ENCODE data around the gene AGRN.
A peak's percentile ranks its signal among the peaks of the same experiment; 100 is the strongest.
"Not testable (repeated sequence)": the region's sequence is repeated elsewhere in the genome, so short reads cannot be mapped to it uniquely, and the experiment has no call there.

The AGRN gene

DNA sequence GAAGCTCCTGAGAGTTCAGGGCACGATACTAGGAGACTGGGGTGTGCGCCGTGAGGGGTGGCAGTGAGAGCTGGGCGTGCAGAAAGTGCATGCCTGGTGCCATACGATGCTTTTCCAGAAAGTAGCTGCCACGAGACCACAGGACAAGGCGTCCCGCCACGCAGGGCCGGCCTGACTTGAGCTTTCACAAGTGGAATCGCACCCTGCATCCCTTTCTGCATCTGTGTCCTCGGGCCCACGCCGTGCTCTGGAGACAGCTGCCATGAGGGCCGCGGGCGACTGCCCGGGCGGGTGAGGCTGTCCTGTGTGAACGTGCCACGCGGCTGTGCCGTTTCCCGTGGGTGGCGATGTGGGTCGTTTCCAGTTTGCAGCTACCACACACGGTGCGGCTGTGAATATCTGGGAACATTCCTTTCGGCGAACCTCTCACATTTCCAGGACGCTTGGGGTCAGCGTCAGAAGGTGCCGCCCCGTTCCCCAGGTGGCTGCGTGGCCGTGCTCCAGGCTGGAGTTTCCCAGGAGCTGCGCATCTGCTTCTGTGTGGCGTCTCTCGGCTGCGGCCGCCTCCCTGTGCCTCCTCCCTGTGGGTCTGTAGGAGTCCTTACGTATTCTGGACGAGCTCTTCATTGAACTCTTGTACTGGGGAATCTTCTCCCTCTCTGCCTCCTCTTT, 37.0 kb upstream of the AGRN start:
- DNase-seq: no peak

DNA sequence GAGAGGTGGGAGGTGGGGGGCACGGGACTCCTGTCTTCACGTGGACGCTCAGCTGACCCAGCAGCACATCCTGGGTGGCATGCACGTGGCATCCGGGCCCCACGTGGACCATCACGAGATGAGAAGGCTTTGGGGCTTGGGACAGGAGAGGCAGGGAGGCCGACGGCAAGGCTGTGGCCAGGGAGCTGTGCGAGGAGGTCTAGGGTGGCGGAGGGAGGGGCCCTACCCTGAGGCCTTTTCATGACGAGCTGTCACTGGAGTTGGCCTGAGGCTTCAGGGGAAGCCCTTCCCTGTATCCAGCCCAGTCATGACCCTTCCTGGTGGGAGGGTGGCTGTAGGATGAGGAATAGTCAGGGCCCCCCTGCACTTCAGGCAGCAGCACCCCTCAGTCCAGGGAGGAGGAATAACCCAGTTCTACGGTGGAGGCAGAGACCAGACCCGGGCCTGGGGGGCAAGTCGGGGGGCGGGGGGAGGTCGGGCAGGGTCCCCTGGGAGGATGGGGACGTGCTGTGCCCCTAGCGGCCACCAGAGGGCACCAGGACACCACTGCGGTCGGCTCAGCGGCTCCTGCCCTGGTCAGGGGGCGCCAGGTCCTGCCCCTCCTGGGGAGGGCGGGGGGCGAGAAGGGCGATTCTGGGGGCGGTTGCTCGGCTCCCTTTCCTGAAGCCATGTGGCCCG, 36.0 kb upstream of the AGRN start:
- peak; percentile 64 for DNase-seq

DNA sequence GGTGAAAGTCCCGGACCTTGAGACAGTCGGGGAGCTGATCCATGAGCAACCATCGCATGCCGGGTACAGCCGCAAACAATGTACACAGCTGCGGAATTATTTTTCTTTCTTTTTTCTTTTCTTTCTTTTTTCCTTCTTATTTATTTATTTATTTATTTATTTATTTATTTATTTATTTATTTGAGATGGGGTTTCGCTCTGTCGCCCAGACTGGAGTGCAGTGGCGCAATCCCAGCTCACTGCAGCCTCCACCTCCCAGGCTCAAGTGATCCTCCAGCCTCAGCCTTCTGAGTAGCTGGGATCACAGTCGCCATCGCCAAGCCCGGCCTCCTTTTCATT, 35.5 kb upstream of the AGRN start:
- DNase-seq: no peak

DNA sequence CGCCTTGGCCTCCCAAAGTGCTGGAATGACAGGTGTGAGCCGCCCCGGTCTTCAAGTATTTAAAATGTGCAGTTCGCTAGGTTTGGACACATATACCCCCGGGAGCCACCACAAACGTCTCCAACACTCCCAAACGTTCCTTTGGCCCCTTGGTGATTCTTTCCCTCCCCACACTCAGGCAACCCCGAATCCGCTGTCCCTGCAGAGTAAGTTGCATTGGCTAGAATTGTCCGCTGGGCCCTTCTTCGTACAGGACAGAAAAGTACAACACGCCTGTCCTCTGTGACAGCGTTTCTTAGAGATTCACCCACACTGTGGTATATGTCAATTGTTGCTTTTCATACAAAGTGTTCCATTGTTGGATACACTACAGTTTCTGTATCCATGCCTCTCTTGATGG, 34.8 kb upstream of the AGRN start:
- DNase-seq: no peak

DNA sequence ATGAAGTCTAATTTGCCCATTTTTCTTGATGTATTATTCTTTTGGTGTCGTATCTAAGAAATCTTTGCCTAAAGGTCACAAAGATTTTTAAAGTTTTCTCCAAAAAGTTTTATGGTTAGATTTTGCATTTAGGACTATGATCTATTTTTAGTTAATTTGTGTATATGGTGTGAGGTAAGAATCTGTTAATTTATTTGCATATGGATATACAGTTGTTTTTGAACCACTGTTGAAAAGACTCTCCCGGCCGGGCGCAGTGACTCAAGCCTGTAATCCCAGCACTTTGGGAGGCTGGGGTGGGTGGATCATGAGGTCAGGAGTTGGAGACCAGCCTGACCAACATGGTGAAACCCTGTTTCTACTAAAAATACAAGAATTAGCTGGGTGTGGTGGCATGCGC, 31.9 kb upstream of the AGRN start:
- not testable (repeated sequence) for DNase-seq

DNA sequence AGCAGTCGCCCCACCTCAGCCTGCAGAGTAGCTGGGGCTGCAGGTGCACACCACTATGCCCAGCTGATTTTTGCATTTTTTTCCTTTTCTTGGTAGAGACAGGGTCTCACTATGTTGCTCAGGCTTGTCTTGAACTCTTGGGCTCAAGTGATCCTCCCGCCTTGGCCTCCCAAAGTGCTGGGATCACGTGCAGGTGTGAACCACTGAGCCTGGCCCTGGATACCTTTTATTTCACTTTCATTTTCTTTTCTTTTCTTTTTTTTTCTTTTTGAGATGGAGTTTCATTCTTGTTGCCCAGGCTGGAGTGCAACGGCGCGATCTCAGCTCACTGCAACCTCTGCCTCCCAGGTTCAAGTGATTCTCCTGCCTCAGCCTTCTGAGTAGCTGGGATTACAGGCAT, 28.6 kb upstream of the AGRN start:
- DNase-seq: not testable (repeated sequence)

DNA sequence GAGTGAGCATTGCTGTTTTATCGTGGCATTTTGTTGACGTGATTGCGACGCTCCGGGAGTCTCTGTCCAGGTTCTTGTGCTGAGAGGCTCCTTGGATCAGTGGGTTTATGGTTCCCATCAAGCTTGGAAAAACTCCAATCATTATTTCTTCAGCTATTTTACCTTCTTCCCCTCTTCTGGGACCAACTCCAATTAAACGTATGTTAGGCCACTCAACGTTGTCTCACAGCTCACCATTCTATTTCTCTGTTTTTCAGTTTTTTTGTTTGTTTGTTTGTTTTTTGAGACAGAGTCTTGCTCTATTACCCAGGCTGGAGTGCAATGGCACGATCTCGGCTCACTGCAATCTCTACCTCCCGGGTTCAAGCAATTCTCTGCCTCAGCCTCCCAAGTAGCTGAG, 28.0 kb upstream of the AGRN start:
- DNase-seq: no peak

DNA sequence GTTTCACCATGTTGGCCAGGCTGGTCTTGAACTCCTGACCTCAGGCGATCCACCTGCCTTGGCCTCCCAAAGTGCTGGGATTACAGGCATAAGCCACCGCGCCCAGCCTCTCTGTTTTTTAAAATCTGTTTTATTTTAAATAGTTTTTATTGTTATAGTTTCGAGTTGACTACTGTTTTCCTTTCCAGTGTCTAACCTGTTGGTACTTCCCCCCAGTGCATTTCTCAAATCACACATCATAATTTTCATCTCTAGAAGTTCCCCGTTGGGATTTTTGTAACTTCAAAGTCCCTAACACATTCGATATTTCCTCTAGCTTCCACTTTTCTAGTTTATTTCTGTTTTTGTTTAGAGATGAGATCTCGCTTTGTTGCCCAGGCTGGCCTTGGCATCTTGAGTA, 27.6 kb upstream of the AGRN start:
- DNase-seq: no peak

DNA sequence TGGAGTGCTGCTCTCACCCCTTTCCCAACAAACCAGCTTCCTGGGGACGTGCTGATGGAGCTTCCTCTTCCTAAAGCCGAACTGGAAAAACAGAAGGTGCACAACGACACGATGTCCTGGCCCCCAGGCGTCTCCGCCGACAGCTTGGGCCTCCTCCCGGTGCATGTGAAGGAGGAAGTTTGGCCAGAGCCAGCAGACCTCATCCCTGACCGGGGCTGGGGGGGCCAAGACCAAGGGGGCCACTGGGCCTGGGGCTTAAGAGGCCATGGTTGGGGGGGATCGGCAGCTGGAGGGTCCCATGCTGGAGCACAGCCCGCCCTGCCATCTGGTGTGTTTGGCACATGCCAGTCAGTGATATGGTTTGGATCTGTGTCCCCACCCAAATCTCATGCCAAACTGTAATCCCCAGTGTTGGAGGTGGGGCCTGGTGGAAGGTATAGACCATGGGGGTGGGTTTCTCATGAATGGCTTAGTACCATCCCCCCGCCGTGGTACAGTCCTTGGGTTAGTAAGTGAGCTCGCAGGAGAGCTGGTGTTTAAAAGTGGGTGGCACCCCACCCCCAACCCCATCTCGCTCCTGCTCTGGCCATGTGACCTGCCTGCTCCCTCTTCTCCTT, 26.4 kb upstream of the AGRN start:
- no peak for DNase-seq

DNA sequence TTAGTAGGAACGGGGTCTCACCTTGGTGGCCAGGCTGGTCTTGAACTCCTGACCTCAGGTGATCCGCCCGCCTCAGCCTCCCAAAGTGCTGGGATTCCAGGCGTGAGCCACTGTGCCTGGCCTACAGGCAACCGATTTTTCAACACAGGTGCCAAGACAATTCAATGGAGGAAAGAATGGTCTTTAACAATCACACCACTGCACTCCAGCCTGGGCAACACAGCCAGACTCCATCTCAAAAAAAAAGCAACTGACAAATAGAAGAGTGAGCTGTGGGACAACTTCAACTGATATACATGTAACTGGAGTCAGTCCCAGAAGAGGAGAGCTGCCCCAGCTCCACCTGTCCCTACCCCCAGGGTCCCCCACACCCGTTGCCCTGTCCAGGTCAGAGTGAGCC, 25.4 kb upstream of the AGRN start:
- DNase-seq: not testable (repeated sequence)

DNA sequence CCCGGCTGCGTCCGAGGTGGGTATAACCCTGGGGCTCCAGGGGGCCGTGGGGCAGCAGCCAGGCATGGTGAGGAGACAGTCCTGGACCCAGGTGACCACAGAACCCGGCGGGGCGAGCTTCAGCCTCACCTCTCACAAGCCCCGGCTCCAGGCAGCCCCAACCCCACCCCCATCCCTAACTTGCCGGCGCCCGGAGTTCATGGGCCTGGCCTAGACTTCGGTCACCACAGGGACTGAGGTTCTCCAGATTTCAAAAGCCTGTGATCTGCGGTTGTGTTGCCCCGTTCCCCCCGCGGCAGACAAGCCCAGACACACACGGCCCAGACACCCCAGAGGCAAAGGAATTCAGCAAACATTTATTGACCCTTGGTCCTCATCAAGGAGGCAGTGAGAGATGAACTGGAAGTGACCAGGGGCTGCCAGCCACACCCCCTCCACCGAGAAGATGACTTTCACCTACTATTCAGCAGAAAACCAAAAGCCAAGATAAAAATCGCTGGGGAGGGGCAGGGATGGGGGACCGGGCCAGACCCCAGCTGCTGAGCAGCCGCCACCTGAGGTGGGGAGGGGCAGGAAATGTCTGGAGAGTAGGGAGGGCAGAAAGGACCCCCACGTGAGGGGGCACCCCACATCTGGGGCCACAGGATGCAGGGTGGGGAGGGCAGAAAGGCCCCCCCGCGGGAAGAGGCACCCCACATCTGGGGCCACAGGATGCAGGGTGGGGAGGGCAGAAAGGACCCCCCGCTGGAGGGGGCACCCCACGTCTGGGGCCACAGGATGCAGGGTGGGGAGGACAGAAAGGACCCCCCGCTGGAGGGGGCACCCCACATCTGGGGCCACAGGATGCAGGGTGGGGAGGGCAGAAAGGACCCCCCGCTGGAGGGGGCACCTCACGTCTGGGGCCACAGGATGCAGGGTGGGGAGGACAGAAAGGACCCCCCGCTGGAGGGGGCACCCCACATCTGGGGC, 24.0 kb upstream of the AGRN start:
- DNase-seq: no peak

DNA sequence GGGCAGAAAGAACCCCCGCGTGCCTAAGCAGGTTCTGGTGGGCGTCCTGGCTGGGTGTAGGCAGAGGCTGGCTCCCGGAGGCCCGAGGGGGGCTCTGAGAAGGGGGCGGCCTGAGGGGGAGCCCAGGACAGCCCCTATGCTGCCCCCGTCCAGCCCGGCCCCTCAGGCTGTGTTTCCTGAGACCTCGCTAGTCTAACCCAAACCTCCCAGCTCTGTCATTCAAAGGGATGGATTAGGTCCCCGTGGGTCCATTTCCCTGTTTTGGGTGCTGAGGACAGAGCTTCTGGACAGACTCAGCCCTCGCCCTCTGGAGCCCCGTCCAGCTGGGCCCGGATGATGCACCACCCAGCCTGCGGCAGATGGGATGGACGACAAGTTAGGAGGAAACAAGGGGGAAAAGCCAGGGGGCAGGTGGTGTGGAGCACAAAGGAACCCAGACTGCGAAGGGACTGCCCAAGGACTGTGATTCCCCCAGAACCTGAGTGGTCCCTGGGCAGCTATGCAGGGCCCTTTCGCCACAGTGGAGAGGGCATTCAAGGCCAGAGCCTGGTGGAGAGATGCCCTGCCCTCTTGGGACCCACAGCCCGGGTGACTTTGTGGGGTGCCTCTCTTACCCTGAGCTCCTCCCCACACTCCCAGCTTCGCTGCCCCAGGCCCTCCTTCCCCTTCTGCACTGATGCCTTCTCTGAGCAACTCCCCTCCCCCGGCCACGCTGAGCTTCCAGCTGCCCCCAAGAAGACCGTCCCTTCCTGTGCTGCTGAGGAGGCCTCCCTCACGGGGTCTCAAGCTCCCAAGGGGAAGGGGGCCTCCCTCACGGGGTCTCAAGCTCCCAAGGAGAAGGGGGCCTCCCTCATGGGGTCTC, 22.8 kb upstream of the AGRN start:
- no peak for DNase-seq

DNA sequence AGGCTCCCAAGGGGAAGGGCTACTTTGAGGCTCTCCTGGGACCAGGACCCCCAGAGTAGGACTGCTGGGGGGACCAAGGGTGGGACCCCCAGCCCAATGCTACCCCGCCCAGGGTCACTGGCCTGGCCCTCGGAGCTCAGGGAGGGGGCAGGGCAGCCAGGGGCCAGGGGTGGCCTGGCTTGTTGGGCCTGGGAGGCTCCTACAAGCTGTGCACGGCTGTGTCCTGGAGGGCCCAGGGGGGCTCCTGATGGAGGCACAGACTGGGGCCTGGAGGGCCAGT, 22.3 kb upstream of the AGRN start:
- no peak for DNase-seq

DNA sequence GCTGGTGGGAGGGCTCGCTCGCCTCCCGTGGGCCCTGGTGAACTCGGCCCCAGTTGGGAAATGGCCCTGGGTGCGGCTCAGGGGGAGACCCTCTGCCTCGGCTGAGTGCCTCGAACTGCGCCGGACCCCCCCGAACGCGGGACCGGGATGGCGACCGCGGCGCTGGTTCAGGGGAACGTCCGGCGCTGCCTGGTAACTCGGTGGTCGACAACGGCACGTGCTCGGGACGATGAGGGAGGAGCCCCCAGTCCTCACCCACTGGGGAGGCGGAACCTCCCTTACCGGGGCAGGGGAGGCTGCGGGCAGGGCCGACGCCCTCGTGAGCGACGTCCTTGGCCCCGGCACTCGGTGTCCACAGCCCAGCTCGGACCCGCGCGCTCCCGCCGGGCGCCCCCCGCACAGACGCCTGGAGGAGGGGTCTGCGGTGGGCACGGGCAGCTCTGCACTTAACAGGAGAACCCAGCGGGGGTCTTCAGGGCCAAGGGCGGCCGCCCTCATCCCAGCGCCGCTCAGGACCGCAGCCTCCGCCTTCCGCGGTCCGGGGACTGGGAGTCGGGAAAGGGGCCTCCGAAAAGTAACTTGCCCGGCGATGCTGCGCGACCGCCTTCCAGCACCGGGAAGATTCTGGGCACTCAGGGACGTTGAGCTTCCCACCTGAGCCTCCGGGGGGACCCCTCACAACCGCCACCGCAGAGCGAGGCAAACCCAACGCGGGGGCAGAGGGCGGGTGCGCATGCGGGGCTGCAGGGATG, 21.8 kb upstream of the AGRN start:
- no peak for DNase-seq

DNA sequence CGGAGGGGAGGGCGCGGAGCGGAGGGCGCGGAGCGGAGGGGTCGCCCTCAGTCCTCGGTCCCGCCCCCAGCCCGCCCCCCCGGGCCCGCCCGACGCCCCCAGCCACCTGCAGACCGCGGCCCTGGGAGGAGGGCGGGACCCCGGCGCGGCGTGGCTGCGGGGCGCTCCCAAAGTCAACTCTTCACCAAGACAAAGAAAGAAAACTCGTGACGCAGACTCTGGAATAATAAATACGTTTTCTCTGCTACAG, 21.2 kb upstream of the AGRN start:
- no peak for DNase-seq

DNA sequence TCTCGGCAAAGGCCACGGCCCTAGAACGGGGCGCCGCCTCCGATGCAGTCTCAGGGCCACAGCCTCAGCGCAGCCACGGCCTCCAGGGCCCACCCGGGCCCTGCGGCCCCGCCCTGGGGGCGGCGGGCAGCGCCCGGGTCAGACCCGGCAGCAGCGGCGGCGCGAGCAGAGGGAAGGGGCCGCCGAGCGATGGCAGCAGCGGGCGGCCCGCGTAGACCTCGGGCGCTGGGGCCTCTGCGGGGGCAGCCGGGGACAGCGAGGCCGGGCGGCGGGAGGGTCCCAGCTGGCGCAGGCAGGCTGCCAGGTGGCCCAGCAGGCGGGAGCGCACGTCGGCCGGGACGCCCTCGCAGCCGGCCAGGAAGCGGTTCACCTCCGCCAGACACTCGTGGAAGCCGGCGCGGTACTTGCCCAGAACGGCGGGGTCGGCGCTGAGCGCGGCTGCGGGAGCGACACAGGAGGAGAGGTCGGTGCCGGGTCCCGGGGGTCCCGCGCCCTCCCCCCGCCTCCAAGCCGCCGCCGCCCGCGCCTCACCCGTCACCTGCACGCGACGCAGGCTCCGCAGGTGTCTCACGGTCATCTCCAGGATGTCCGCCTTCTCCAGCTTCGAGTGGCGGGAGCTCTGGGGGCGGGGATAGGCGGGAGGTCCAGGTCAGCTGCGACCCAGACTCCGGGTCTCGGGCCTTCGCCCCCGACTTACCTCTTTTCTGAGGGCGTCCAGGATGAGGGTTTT, 20.8 kb upstream of the AGRN start:
- DNase-seq: no peak

DNA sequence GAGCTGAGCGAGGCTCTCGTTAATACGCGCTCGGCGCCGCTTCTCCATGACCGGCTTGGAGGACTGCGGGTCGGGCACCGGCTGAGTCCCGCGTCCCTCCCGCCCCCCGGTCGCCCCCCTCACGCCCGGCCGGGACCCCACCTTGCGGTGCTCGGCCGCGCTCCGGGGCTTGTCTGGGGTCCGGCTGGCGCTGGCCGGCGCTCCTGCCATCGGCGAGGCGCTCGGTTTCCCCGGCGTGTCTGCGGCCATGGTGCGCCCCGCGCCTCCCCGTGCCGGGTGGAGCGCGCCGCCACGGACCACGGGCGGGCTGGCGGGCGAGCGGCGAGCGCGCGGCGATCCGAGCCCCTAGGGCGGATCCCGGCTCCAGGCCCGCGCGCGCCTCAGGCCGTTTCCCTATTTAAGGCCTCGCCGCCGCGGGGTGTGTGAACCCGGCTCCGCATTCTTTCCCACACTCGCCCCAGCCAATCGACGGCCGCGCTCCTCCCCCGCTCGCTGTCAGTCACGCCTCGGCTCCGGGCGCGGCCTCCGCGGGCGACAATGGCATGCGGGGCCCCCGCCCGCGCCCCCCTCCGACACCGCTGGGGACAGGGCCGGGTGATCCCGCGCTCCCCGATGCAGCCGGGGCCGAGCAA, 20.1 kb upstream of the AGRN start, which contains the start of gene HES4:
Gene HES4 (minus strand): TSS at position 373 of the 632 bp plus-strand sequence. CDS start 124 bp downstream, at position 249.
- peak; percentile 65 for DNase-seq

DNA sequence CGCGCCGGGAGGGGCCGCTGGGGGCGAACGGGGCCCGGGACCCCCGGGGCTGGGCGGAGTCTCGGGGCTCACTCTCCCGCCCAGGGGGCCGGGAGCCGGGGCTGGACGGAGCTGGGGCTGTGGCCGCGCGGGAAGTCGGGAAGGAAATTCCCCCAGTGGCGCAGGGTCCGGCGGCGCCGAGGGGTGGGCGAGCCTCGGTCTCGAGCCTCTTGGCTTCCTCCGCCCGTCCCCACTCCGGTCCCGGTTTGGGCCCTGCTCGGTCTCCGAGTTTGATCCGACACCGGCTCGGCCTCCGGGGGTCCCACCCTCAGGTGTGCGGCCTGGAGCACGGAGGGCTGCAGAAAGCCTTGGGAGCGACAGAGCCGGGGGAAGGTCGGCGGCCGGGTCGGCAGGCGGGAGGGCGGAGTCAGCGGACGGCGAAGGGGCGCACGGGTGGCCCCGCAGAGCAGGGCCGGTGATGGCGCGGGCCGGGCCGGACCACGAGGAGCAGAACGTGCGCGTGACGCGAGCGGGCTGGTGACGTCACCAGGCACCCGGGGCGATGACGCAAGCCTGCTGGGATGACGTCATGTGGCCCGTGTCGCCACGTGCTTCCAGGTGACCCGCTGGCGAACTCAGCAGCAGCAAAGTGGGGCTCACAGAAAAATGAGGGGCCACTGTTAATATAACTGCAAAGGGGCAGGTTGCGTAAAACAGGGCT, 19.4 kb upstream of the AGRN start:
- peak; percentile 71 for DNase-seq

DNA sequence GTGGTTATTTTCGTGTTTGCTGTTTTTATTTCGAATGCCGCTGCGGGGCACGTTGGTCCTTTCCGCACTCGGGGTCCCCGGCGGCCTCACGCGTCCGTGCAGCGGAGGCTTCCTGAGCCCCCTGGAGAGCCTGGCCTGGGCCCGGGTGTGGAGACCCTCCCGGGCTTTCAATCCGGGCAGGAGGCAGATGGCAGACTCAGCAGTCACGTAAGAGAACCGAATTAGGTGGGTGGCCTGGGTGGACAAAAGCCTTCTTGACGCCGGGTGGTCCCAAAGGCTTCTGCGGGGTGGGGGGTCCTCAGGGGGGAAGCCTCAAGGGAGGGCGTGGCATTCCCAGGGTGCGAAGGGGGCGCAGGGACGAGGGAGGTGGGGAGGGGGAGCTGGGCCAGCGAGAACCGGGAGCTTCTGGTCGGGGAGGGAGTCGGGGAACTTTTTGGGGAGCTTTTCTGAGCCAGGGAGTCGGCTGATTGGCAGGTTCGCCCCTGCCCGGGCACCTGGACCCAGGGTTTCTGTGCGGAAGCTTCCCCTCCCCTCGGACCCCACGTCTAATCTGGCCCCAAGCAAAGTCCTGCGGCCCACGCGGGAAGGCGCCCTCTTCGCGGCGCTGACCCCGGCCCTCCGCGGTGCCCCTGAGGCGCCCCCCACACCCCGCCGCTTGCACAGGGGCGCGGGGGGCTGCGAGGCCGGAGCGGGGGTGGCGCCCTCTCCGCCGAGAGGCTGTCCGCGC, 18.7 kb upstream of the AGRN start:
- DNase-seq: no peak

Data from stimulated activated CD4-positive, alpha-beta T cell treated with anti-CD3 and anti-CD28 coated beads, Interleukin-4, amount 100 ng/mL, for 24 hours (primary cell).